Measurements from ENCODE around the gene LAMB2.

LAMB2 gene

DNA sequence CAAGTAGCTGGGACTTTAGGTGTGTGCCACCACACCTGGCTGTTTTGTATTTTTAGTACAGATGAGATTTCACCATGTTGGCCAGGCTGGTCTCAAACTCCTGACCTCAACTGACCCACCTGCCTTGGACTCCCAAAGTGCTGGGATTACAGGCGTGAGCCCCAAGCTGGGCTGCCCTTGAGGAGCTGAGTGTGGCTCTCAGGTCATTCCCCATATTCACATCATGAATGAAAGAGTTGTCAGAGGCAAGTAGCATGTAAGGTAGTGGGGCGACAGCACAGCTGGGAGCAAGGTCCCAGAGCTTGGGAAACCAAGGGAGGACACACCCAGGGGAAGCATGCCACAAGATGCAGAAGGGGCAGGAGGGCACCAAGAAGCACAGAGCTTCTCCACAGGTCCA is 28.3 kb upstream of the LAMB2 start:
- no peak for DNase-seq

- no peak for DNase-seq
Measured at GRCh38 chr3:49158792-49159191, 25.9 kb upstream of the LAMB2 start.

GRCh38 chr3:49158103-49158709 is 25.4 kb upstream of the LAMB2 start:
- no peak for DNase-seq

DNA sequence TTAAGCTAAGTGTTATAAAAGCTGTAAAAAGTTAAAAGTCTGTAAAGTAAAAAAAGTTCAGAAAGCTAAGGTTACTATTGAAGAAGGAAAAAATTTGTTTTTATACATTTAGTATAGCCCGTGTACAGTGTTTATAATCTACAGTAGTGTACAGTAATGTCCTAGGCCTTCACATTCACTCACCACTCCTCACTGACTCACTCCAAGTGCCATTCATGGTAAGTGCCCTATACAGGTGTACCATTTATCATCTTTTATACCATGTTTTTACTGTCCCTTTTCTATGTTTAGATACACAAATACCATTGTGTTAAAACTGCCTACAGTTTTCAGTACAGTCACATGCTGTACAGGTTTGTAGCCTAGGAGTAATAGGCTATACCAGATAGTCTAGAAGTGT is 24.4 kb upstream of the LAMB2 start:
- DNase-seq = no peak

GRCh38 chr3:49153349-49153912 is 20.6 kb upstream of the LAMB2 start:
- no peak for DNase-seq

GRCh38 chr3:49151610-49152009 is 18.8 kb upstream of the LAMB2 start:
- no peak for DNase-seq

DNA sequence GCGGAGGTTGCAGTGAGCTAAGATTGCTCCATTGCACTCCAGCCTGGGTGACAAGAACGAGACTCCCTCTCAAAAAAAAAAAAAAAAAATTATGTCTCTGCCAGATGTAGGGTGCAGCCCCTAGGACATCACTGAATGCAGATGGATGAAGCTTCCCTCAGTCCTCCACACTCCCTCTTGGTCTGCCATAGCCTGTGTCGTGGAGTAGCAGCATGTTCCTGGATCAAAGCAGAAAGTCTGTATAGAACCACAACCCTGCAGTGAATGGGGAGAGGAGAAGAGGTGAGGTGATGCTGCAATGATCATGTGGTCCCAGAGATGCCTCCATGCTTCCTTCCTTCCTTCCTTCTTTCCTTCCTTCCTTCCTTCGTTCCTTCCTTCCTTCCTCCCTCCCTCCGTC is 15.3 kb upstream of the LAMB2 start:
- no peak for DNase-seq

DNA sequence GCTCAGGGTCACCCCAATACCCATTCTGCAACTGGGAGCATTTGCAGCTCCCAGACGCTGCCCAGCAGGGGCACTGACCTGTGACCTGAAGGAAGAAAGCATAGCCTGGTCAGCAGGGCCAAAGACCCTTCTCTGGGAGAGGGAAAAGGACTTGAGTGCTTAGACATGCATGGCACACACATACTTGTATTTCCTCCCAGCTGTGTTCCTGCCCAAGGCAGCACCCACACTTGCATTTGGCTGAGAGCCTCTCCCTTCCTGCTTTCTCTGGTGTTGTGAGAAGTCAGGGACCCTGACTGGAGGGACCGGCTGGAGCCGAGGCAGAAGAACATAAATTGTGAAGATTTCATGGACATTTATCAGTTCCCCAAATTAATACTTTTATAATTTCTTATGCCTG is 7.2 kb upstream of the LAMB2 start:
- no peak for DNase-seq

GRCh38 chr3:49135499-49135898 is 2.6 kb upstream of the LAMB2 start:
- no peak for DNase-seq

DNA sequence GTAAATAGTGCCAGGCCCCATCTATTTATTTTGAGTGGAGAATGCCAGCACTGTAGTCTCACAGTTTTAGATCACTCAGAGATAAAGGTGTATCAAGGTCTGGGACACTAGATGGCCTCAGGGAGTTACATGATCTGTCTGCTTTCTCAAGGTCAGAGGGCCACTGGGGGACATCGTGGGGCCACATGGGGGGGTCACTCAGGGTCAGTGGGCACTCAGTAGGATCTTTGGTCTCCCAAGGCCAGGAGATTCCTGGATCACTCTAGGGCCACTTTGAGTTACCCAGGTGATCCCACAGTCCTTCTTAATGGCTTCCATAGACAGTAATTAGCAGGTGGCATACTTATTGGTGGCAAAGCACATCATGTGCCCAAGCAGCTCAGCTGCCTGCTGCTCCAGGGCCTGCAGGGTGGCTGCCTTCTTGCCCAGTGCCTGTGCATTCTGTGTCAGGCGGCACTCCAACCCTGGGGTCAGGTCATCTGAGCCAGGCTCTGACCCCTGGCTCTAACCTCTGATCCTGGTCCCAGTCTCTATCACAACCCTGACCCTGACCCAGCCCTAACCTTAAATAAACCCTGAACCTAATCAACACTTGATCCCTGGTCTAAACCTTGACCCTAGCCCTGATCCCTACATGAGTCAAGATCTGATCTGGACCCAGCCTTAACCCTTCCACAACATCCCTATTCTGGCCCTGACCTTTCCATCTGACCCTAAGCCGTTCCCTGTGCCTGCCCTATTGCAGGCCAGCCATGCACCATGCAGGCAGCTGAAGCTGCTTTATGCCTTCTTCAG is 1.8 kb upstream of the LAMB2 start:
- DNase-seq = no peak

DNA sequence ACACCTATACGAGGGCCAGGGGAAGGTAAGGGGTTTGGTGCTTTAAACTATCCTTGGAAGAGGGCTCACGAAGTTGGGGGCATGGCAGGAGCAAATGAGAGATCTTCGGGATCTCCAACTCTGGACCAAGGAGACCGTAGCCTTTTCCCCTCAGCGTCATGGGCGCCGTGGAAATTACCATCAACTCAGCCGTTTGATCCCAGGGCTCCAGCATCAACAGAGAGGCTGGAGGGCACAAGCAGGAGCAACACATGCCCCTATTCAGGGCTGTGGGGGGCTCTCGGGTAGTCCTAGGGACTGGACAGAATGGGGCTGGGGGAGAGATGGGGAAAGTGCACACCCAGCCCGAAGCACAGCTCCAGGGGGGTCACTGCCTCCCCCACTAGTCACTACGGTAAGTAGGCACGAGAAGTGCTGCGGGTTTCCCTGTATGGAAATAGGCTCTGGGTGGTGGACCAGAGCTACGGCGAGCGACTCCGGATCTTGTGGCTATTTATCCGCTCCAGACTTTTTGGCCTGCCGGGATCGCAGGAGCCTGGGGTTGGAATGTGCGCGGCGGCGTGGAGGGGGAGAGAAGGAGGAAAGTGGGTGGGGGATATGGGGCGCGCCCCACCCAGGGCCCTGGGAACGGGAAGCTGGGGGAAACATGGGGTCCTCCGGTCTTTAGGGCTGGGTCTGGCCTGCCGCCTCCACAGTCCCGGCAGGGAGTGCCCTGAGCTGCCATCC is 539 bp upstream of the LAMB2 start:
- peak; percentile 92 for DNase-seq

- no peak for DNase-seq
Measured at GRCh38 chr3:49132073-49132436, 795 bp downstream of the LAMB2 start.

GRCh38 chr3:49131576-49131975 is 1.3 kb downstream of the LAMB2 start:
- no peak for DNase-seq

DNA sequence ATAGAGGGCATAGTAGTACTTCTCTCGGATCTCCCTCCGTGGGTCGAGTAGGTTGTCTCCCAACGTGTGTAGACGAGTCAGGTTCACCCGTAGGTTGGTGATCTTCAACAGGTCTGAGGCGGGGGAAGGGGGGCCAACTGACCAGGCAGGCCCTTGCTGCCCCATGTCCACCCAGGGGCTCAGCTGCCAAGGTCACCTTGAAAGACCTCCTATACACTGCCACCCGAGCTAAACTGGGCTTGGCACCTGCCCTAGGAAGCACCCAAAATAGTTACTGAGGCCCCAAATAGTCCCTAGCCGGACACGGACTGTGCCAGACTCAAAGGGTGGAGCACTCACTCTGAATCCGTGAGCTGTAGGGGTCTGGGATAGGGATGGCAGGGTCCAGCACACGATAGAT is 1.8 kb downstream of the LAMB2 start:
- DNase-seq = no peak

DNA sequence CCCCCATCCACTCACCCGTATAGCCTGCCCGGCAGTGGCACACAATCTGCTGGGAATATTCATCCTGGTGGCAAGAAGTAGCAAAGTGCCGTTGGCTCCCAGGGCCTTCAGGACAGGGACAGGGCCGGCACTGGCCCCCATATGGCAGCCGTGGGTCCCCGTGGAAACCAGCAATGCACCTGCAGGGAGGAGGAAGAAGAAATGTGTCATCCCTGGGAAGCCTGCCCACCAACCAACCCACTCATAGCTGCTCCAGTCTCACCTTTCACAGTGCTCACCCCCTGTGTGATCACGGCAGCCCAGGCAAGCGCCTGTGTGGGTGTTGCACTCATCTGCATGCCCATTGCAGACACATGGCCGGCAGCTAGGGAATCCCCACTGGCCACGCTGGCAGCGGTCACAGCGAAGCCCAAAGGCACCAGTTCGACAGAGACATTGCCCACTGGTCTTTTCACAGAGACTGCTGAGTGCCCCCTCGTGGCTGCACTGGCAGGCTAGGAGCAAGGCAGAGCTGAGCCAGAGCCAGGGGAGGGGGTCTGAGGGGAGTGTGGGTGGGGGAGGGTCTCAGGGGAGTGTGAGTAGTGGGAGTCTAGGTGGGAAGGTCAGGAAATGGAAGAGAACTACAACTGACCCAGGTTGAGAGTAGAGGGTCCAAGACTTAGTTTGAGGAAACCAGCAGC is 7.7 kb downstream of the LAMB2 start:
- no peak for DNase-seq

- no peak for DNase-seq
Measured at GRCh38 chr3:49124203-49124602, 8.6 kb downstream of the LAMB2 start.

DNA sequence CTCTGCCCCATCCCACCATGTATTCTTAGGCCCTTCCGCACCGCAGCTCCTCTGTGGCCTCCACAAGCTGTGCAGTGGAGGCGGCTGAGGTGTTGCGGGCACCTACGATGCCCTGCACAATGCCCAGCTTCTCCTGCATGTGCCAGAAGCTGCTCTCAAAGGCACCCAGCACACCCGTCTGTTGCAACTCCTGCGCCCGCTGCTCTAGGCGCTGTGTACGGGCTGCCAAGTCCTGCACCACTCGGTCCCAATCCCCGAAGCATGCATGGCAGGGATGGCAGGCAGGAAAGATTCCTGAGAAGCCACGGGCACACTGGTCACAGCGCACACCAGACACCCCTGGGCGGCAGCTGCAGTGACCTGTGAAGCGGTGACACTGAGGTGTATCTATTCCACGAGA is 9.2 kb downstream of the LAMB2 start:
- DNase-seq = no peak

GRCh38 chr3:49122886-49123545 is 9.8 kb downstream of the LAMB2 start:
- DNase-seq = no peak

DNA sequence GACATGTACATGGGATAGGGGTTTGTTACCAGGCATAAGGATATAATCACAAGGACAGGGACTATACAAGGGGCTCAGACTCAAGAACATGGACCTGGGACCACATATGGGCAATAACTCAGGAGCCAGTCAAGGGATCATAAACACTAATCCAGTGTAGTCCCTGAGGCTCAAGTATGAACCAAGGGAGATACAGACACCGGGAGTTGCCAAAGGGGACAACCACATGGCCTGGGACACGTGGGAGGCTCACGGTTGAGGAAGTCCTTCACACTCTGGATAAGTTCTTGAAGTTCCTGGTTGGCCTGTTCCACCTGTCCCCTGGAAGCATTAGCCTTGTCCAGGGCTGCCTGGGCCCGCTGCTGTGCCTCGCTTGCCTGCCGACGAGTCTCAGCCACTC is 10.4 kb downstream of the LAMB2 start:
- DNase-seq = no peak

DNA sequence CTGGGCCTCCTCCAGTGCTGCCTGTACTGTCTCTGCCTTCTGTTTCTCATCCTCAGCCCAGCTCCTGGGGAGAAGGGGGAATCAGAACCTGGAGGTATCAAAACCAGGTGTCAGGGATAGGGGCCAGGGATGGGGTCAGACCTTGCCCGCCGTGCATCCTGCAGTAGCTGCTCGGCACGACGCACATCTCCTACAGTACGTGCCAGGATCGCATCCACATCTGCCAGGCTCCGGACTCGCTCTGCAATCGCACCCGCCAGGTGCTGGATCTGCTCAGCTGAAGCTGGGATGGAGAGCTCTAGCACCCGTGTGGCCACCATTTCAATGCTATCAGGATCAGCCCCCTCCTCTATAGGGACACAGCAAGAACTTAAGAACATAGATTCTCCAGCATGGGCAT is 10.8 kb downstream of the LAMB2 start:
- no peak for DNase-seq

GRCh38 chr3:49121132-49121736 is 11.6 kb downstream of the LAMB2 start:
- no peak for DNase-seq

DNA sequence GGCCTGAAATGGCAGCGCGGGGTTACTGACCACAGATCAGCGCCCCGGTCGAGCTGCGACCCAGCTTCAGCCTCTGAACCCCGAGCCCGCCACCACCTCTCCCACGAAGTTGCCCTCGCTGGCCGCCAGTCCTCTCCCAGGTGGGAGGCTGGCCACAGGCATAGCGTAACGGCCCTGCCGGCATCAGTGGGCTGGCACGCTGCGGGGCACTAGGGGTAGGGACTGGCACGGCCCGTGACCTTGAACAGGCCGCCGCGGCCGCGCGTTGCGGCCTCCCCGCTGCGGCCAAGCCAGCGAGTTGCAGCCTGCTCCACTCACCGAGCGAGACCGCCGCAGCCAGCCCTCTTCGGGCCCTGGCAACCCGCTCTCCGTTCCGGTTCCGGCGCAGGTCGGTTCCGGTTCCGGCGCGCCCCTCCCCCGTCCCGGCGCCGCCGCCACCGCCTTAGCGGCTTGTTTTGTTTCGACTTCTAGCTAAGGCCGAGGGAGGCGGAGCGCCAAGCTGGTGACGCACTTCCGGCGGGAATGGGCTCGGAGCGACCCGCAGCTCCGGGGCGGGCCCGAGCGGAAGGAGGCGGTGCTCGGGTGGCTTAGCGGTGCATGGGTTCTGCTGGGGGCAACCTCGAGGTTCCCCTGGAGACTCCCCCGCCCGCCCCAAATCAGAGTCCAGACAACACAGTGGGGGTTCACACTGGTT is 12.3 kb downstream of the LAMB2 start, which contains the start of gene USP19:
TSS of gene USP19 (minus strand) at position 386 of the 694 bp plus-strand sequence. CDS start 1,678 bp downstream, outside the sequence.
- peak; percentile 97 for DNase-seq

Measured in retina (tissue), 1 donor.